ENCODE results near the gene EHBP1. TPM values are rescaled to one million over a fixed set of nuclear protein-coding genes. Genes with fewer than 3 reads are reported as not detected.

Gene EHBP1
- total RNA-seq, 2 donors from 2014 or later: 34.6 to 49.8 TPM

DNA sequence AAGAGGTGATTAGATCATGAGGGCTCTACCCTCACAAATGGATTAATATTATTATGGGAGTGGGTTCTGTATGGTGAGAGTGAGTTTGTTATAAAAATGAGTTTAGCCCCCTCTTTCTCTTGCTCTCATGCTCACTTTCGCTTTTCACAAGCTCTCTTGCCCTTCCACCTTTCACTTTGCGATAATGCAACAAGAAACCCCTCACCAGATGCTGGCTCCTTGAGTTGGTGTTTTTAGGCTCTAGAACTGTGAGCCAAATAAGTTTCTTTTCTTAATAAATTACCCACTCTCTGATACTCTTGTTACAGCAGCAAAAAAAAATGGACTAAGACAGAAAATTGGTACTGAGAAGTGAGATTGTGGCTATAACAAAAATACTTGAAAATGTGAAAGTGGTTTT is 106.5 kb downstream of the EHBP1 start:
- Histone ChIP-seq H3K4me1 (ENCODE audit: control insufficient read depth, insufficient read depth, low read length) (no peaks in the 10 kb centered on the region), H3K9me3 (ENCODE audit: control insufficient read depth, low read length) (peaks cover 9% of the 10 kb centered on the region), H3K9ac (ENCODE audit: extremely low read depth, low read length, poor library complexity, severe bottlenecking) (no peak overlapping the region), H3K27ac (ENCODE audit: low read depth, low read length) (no peak overlapping the region), H3K27me3 (ENCODE audit: control insufficient read depth, insufficient read depth, low read length, poor library complexity, severe bottlenecking) (no peaks in the 10 kb centered on the region), H3K4me3 (ENCODE audit: low read length) (no peak overlapping the region), H3K36me3 (ENCODE audit: control insufficient read depth, insufficient read depth, low read length) (no peaks in the 10 kb centered on the region)
- WGBS, 2 experiments (ENCODE audit: insufficient coverage in 1 of 2, insufficient read length in 1 of 2): 97% methylated on average over 2 of the region's 2 CpGs; no CpG with 5 or more reads in 1 of the 2 experiments
- TF ChIP-seq CTCF (conservative IDR thresholded peaks at IDR 0.05): no peak
- Mint-ChIP-seq H3K36me3 (ENCODE audit: low read depth) (peaks cover 5% of the 10 kb centered on the region), H3K27ac (no peak overlapping the region), H3K27me3 (ENCODE audit: insufficient read depth) (no peaks in the 10 kb centered on the region), H3K4me3 (no peak overlapping the region), H3K9me3 (peaks cover 5% of the 10 kb centered on the region), H3K4me1 (peaks cover 7% of the 10 kb centered on the region)
- no peak for DNase-seq

- Histone ChIP-seq H3K4me3 (ENCODE audit: low read length) (no peak overlapping the region), H3K9ac (ENCODE audit: extremely low read depth, low read length, poor library complexity, severe bottlenecking) (no peak overlapping the region), H3K36me3 (ENCODE audit: control insufficient read depth, insufficient read depth, low read length) (no peaks in the 10 kb centered on the region), H3K27ac (ENCODE audit: low read depth, low read length) (no peak overlapping the region), H3K27me3 (ENCODE audit: control insufficient read depth, insufficient read depth, low read length, poor library complexity, severe bottlenecking) (no peaks in the 10 kb centered on the region), H3K4me1 (ENCODE audit: control insufficient read depth, insufficient read depth, low read length) (no peaks in the 10 kb centered on the region), H3K9me3 (ENCODE audit: control insufficient read depth, low read length) (no peaks in the 10 kb centered on the region)
- Mint-ChIP-seq H3K27me3 (ENCODE audit: insufficient read depth) (no peaks in the 10 kb centered on the region), H3K27ac (no peak overlapping the region), H3K4me1 (peaks cover 14% of the 10 kb centered on the region), H3K36me3 (ENCODE audit: low read depth) (peaks cover under 1% of the 10 kb centered on the region), H3K9me3 (peaks cover under 1% of the 10 kb centered on the region), H3K4me3 (no peak overlapping the region)
- no peak for TF ChIP-seq CTCF (conservative IDR thresholded peaks at IDR 0.05)
- whole genome bisulfite sequencing, 2 experiments (ENCODE audit: insufficient coverage in 1 of 2, insufficient read length in 1 of 2): 79 to 100% methylated on average over 1 to 6 of the region's 6 CpGs
- DNase-seq: no peak
These were observed 107.7 kb downstream of the EHBP1 start for GRCh38 chr2:62812921-62813825.

- no peak for DNase-seq
- Histone ChIP-seq H3K36me3 (ENCODE audit: control insufficient read depth, insufficient read depth, low read length) (no peaks in the 10 kb centered on the region), H3K9me3 (ENCODE audit: control insufficient read depth, low read length) (no peaks in the 10 kb centered on the region), H3K4me3 (ENCODE audit: low read length) (no peak overlapping the region), H3K9ac (ENCODE audit: extremely low read depth, low read length, poor library complexity, severe bottlenecking) (no peak overlapping the region), H3K27me3 (ENCODE audit: control insufficient read depth, insufficient read depth, low read length, poor library complexity, severe bottlenecking) (no peaks in the 10 kb centered on the region), H3K4me1 (ENCODE audit: control insufficient read depth, insufficient read depth, low read length) (no peaks in the 10 kb centered on the region), H3K27ac (ENCODE audit: low read depth, low read length) (no peak overlapping the region)
- Mint-ChIP-seq H3K4me3 (no peak overlapping the region), H3K27me3 (ENCODE audit: insufficient read depth) (no peaks in the 10 kb centered on the region), H3K27ac (no peak overlapping the region), H3K36me3 (ENCODE audit: low read depth) (no peaks in the 10 kb centered on the region), H3K9me3 (no peaks in the 10 kb centered on the region), H3K4me1 (peaks cover 14% of the 10 kb centered on the region)
- TF ChIP-seq CTCF (conservative IDR thresholded peaks at IDR 0.05): no peak
These were observed 108.6 kb downstream of the EHBP1 start for GRCh38 chr2:62814123-62814522.

All from endodermal cell (in vitro differentiated cells).